COLO668 (cell line): ENCODE results near the gene VWA1.
"Not testable (repeated sequence)": the region's sequence is repeated elsewhere in the genome, so short reads cannot be mapped to it uniquely, and the experiment has no call there.

ENCODE experiments used
- DNase-seq: peaks from one replicate; lab custom pipeline; 2025; ENCODE audit not compliant: unreplicated experiment; lab: John Stamatoyannopoulos, UW

Gene VWA1

GRCh38 chr1:1482856-1483255, 47.4 kb downstream of the VWA1 start:
- DNase-seq = no peak

DNA sequence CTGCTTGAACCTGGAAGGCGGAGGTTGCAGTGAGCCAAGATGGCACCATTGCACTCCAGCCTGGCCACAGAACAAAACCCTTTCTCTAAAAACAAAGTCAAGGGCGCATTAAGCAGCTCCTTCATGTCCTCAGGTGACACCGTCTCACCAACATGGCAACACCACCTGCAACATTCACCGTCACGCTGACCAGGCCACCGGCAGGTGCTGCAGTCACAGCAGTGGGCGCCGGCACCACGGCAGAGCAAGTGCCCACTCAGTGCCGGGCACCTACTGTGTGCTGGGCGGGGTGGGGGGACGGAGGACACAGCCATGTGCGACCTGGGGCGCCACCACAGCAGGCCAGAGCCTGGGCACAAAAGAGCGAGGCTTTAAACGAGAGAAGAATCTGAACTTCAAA, 48.2 kb downstream of the VWA1 start:
- no peak for DNase-seq

- DNase-seq = not testable (repeated sequence)
Measured at GRCh38 chr1:1484976-1485750, 49.7 kb downstream of the VWA1 start.

DNA sequence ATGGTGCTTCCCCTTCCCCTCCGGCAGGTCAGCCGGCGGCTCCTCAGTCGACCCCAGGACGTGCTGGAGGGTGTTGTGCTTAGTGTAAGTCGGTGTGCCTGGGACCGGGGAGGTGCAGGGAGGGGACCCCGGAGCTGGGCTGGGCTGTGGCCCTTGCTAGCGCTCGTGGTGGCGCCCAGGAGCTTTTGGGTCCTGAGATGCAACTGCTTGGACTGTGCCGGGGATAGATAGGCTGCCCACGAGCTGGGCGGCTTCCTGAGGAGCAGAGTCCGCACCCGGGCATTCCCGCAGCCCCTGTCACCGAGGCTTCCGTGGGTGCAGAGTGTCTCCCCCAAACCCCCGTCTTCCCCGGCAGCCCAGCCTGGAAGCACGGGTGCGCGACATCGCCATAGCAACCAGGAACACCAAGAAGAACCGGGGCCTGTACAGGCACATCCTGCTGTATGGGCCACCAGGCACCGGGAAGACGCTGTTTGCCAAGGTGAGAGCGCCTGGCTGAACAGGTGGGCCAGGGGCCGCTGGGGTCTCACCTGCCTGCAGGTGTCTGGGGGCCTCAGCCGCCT, 50.3 kb downstream of the VWA1 start:
- not testable (repeated sequence) for DNase-seq

- DNase-seq = no peak
Measured at GRCh38 chr1:1487701-1488100, 52.2 kb downstream of the VWA1 start.

- no peak for DNase-seq
Measured at GRCh38 chr1:1489231-1489630, 53.7 kb downstream of the VWA1 start.

GRCh38 chr1:1489861-1490260, 54.4 kb downstream of the VWA1 start:
- no peak for DNase-seq

DNA sequence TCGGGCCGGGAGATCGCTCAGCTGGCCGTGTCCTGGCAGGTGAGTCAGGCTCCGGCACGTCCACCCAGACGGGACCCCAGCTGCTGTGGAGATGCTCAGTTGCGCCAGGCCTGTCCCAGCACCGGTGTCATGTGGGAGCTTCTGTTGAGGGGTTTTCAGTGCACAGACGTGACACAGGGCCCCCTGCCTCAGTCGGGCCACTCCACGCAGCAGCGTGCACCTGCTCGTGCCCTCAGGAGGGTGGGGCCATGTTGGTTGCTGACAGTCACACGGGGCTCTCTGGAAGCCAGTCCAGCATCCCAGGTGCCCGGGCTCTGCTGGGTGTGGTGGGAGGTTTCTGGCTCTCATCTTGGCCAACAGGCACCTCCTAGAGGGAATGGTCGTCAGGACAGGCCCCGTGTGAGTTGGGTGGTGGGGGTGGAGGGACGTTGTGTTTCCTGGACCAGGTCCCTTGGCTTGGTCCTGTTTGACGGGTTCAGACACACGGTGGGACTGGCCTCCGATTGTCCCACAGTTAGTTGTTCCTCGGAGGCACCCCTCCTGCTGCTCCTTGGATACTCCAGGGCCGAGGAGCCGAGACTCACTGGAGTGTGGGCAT, 55.2 kb downstream of the VWA1 start:
- no peak for DNase-seq

DNA sequence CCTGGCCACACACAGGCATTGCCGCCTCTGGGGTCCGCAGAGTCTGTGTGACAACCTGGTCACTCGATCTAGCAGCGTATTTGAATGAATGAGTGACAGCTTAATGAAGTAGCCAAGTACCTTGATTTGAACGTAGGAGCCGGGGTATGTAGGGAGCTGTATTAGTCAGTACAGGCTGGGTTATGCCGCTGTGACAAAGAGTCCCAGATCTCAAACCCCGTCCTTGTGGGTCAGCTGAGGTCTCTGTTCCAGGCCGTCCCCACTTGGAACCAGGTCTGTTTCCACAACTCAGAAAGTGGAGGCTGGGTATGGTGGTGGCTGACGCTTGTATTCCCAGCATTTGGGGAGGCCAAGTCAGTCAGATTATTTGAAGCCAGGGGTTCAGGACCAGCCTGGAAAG, 56.1 kb downstream of the VWA1 start:
- DNase-seq = no peak
